CD4-positive, alpha-beta T cell treated with Interleukin-1 beta for 1 hour (primary cell): Measurements from ENCODE around the gene CLTRN.
"Not testable (repeated sequence)": the region's sequence is repeated elsewhere in the genome, so short reads cannot be mapped to it uniquely, and the experiment has no call there.

Source experiments
- DNase-seq, 2 donors: peaks; one replicate each; pipeline ENCODE4 v3.0.0-alpha.2; 2020 to 2022

CLTRN gene

GRCh38 chrX:15664487-15665444 is at the start of gene CLTRN:
TSS of gene CLTRN (minus strand) at chrX:15664805. CDS start at chrX:15664775, 30 bp downstream.
- no peak for DNase-seq

- DNase-seq: not testable (repeated sequence)
Observed at GRCh38 chrX:15704273-15704672, 39.7 kb upstream of the CLTRN start.

GRCh38 chrX:15703809-15704208 is 39.2 kb upstream of the CLTRN start:
- not testable (repeated sequence) for DNase-seq

- no peak for DNase-seq
Observed at GRCh38 chrX:15702488-15703371, 38.1 kb upstream of the CLTRN start.

GRCh38 chrX:15696516-15696915 is 31.9 kb upstream of the CLTRN start:
- DNase-seq: no peak

GRCh38 chrX:15694941-15695451 is 30.4 kb upstream of the CLTRN start:
- no peak for DNase-seq

- peak; percentile 69 to 76 for DNase-seq
Observed at GRCh38 chrX:15686818-15687685, 22.4 kb upstream of the CLTRN start.

- no peak for DNase-seq
Observed at GRCh38 chrX:15683193-15683592, 18.6 kb upstream of the CLTRN start.

GRCh38 chrX:15681433-15681832 is 16.8 kb upstream of the CLTRN start:
- no peak for DNase-seq

- DNase-seq: peak in 1 of 2 donors; percentile 19
Observed at GRCh38 chrX:15680401-15680800, 15.8 kb upstream of the CLTRN start.

- DNase-seq: peak in 1 of 2 donors; percentile 15
Observed at GRCh38 chrX:15679246-15679645, 14.6 kb upstream of the CLTRN start.

GRCh38 chrX:15678339-15678738 is 13.7 kb upstream of the CLTRN start:
- no peak for DNase-seq

- DNase-seq: no peak
Observed at GRCh38 chrX:15676886-15677285, 12.3 kb upstream of the CLTRN start.

GRCh38 chrX:15675490-15675921 is 10.9 kb upstream of the CLTRN start:
- DNase-seq: peak; percentile 85 to 90

- peak; percentile 88 to 93 for DNase-seq
Observed at GRCh38 chrX:15674841-15675489, 10.4 kb upstream of the CLTRN start.

GRCh38 chrX:15674514-15674840 is 9.9 kb upstream of the CLTRN start:
- DNase-seq: no peak

- DNase-seq: no peak
Observed at GRCh38 chrX:15673970-15674369, 9.4 kb upstream of the CLTRN start.

- no peak for DNase-seq
Observed at GRCh38 chrX:15672881-15673280, 8.3 kb upstream of the CLTRN start.

- no peak for DNase-seq
Observed at GRCh38 chrX:15663439-15663838, 1.2 kb downstream of the CLTRN start.

GRCh38 chrX:15654804-15655203 is 9.8 kb downstream of the CLTRN start:
- DNase-seq: not testable (repeated sequence)

GRCh38 chrX:15653961-15654360 is 10.6 kb downstream of the CLTRN start:
- no peak for DNase-seq

- DNase-seq: not testable (repeated sequence)
Observed at GRCh38 chrX:15647510-15647909, 17.1 kb downstream of the CLTRN start.
